ENCODE data around the gene LAMTOR4.
"Not testable (repeated sequence)": the region's sequence is repeated elsewhere in the genome, so short reads cannot be mapped to it uniquely, and the experiment has no call there.

LAMTOR4 gene

DNA sequence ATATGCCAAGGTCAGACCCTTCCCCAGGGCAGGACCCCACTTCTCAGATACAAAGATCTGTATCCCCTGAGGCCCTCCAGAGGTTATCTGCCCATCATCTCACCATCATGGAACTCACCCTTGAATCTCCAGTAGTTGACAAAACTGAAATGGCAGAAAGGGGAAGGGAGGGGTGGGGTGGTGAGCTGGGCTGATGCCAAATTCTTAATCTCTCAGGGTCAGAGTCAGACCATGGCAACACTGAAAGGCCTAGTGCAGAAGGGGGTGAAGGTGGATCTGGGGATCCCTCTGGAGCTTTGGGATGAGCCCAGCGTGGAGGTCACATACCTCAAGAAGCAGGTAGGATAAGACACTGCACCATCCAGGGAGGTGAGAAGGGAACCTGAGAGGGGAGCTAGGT lies 26.1 kb upstream of the LAMTOR4 start:
- no peak for DNase-seq (ENCODE audit: low read depth)

DNA sequence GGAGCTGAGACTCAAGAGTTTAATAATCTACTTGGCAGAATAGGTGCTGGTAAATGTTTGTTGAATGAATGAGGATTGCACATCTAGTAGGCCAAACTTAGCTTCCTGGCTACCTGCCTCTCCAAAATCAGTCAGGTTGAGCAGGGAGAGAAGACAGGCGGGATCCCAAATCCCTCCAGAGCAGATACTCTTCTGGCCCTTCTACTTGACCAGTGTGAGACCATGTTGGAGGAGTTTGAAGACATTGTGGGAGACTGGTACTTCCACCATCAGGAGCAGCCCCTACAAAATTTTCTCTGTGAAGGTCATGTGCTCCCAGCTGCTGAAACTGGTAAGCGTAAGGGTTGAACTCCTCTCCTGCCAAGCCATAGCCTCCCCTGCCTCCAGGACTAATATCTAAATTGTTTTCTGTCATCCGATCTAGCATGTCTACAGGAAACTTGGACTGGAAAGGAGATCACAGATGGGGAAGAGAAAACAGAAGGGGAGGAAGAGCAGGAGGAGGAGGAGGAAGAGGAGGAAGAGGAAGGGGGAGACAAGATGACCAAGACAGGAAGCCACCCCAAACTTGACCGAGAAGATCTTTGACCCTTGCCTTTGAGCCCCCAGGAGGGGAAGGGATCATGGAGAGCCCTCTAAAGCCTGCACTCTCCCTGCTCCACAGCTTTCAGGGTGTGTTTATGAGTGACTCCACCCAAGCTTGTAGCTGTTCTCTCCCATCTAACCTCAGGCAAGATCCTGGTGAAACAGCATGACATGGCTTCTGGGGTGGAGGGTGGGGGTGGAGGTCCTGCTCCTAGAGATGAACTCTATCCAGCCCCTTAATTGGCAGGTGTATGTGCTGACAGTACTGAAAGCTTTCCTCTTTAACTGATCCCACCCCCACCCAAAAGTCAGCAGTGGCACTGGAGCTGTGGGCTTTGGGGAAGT lies 24.2 kb upstream of the LAMTOR4 start:
- no peak for DNase-seq (ENCODE audit: low read depth)

DNA sequence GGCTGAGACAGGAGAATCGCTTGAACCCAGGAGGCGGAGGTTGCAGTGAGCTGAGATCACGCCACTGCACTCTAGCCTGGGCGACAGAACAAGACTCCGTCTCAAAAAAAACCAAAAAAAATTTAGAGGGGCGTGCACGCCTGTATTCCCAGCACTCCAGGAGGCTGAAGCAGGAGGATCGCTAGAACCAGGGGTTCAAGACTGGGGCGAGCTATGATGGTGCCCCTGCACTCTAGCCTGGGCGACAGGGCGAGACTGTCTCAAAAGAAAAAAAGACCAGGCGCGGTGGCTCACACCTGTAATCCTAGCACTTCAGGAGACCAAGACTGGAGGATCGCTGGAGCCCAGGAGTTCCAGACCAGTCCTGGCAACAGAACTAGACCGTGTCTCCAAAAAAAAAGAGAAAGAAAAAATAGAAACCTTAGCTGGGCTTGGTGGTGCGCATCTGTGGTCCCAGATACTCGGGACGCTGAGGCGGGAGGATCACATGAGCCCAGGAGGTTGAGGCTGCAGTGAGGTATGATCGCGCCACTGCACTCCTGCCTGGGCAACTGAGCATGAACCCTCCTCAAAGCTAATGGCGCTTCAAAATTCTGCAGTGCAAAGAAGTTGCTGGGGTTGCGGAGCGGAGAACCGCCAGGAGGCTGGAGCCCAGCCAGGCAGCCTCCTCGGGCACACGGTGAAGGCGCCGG lies 22.3 kb upstream of the LAMTOR4 start:
- no peak for DNase-seq (ENCODE audit: low read depth)

- DNase-seq (ENCODE audit: low read depth) = peak; percentile 82
These were observed 21.5 kb upstream of the LAMTOR4 start, which contains the start of gene MBLAC1 for GRCh38 chr7:100126931-100127865. Gene MBLAC1, plus strand, starts transcription at chr7:100126967. Its CDS starts 429 bp downstream, at chr7:100127396.

DNA sequence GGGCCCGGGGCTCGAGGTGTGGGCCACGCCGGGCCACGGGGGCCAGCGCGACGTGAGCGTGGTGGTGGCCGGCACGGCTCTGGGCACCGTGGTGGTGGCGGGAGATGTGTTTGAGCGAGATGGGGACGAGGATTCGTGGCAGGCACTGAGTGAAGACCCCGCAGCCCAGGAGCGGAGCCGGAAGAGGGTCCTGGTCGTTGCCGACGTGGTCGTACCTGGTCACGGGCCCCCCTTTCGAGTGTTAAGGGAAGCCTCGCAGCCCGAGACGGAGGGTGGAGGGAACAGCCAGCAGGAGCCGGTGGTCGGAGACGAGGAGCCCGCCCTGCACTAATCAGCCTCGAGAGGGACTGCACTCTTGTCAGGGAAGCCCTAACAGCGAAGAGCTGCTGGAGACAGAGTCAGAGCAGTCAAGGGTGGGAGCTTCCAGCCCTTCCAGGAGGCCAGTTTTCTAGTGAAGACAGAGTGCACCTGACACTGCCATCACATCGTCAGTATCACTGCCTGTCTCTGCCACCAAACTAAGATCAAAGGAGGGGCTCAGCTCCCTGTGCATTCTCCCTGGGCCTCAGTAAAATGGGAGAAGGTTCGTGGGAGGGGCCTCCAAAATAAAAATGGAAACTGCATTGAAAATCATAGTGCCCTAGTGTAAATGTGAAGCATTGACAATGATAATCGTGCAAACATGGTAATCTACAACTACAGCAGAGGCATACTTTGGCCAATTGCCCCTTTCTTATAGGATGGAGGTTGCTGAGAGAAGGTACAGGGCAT lies 20.7 kb upstream of the LAMTOR4 start:
- DNase-seq (ENCODE audit: low read depth) = no peak

DNA sequence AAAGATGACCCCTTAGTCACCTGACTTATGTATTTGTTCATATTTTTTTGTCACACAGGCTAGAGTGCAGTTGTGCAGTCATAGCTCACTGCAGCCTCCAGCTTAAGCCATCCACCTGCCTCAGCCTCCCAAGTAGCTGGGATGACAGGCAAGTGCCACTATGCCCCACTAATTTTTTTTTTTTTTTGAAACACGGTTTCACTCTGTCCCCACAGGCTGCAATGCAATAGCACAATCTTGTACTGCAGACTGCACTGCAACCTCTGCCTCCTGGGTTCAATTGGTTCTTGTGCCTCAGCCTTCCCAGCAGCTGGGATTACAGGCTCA lies 20.1 kb upstream of the LAMTOR4 start:
- no peak for DNase-seq (ENCODE audit: low read depth)

DNA sequence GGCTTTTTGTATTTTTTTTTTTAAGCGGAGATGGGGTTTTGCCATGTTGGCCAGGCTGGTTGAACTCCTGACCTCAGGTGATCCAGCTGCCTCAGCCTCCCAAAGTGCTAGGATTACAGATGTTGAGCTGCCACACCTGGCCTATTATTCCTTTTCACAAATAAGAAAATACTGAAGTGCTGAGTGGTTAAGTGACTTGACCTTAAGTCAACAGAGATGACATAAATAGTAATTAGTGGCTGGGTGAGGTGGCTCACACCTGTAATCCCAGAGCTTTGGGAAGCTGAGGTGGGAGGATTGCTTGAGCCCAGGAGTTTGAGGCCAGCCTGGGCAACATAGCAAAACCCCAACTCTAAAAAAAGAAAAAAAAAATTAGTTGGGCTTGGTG lies 18.5 kb upstream of the LAMTOR4 start:
- DNase-seq (ENCODE audit: low read depth) = not testable (repeated sequence)

DNA sequence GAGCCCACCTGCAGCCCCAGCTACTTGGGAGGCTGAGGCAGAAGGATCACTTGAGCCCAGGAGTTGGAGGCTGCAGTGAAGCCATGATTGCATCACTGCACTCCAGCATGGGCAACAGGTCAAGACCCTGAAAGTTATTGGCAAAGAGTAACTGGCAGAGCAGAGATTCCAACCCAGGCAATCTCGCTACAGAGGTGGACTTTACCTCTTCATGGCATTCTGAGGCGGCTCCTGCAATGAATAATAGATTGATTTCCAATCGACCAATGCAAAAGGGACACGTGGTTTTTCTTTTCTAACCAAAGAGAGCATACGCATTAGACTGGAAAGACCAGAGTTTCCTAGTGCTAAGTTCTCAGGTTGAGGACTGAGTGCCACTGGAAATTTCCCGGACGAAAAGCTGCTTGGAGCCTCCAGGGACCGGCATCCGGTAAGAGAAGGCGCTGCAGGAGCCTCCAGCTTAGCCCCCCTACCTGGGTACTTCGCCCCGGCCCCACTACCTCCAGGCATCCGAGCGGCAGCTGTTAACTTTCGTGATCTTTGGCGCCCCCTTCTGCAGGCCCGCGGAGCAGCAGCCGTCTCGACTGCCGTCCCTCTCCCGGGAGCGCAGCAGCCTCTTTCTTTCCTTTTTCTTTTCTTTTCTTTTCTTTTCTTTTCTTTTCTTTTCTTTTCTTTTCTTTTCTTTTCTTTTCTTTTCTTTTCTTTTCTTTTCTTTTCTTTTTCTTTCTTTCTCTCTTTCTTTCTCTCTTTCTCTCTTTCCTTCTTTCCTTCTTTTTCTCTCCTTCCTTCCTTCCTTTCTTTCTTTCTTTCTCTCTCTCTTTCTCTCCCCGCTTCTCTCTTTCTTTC lies 17.9 kb upstream of the LAMTOR4 start:
- DNase-seq (ENCODE audit: low read depth) = peak; percentile 80

DNA sequence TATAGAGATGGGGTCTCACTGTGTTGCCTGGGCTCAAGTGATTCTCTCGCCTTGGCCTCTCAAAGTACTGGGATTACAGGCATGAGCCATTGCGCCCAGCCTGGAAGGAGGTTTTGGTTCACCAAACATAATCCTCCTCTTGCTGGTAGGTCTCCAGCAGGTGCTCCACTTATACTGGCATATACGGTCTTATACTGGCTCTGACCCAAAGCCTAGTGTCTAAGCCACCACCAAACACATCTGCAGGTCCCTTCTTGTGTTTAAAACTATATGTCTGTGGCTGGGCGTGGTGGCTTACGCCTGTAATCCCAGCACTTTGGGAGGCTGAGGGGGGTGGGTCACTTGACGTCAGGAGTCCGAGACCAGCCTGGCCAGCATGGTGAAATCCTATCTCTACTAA lies 16.6 kb upstream of the LAMTOR4 start:
- DNase-seq (ENCODE audit: low read depth) = no peak

GRCh38 chr7:100132697-100133151 lies 16.0 kb upstream of the LAMTOR4 start:
- no peak for DNase-seq (ENCODE audit: low read depth)

DNA sequence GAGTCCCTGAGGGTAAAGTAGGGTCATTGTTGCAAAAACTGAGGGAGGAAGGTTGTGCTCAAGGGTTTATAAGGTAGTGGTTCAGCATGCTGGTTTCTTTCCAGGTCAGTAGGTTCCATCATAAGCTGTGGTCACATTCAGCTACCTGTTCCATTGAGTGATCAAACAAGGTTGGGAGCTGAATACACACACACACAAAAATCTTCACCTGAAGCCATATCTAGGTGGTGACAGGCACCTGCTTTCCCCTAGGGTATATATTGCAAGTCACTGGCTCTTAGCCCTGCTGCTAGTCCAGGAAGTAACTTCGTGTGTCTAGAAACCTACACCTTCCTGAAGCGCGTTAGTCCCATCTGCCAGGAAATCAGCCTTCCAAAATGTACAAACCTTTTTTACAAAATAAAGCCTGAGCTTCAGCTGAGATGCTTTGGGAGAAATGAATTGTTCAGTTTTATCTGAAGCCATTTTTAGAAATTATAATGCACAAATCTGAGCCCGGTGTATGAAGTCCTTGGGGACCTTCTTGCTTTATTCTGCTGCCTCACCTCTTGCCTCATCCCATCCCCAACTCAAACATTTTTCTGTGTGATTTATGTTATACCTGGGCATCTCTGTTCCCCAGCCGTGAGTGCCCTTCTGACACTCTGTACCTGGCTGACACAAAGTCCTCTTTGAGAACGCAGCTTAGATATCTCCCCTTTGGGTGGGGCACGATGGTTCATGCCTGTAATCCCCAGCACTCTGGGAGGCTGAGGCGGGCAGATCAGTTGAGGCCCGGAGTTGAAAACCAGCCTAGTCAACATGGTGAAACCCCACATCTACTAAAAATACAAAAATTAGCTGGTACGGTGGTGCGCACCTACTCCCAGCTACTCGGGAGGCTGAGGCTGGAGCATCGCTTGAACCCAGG lies 10.6 kb upstream of the LAMTOR4 start:
- no peak for DNase-seq (ENCODE audit: low read depth)

DNA sequence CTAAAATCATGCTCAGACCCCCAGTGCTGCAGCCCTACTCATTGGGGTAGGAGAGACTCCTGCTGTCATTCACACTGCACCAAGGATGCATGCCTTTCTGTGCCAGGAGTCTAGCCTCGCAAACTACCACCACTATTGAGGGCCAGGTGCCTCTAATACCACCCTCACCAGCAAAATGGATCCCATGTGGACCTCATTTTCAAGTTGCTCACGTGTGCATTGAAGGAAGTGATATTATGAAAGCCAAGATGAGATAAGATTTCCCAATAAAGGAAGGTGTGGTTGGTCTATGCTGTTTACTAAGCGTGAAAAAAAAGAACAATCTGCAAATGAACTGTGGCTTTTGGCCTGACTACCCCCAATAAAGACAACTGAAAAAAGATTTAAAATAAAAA lies 7.2 kb upstream of the LAMTOR4 start:
- DNase-seq (ENCODE audit: low read depth) = no peak

- no peak for DNase-seq (ENCODE audit: low read depth)
These were observed 6.3 kb upstream of the LAMTOR4 start for GRCh38 chr7:100142461-100142860.

GRCh38 chr7:100146350-100146749 lies 2.4 kb upstream of the LAMTOR4 start:
- not testable (repeated sequence) for DNase-seq (ENCODE audit: low read depth)

- no peak for DNase-seq (ENCODE audit: low read depth)
These were observed 1.4 kb upstream of the LAMTOR4 start for GRCh38 chr7:100147278-100147677.

GRCh38 chr7:100148225-100148558 lies 526 bp upstream of the LAMTOR4 start:
- DNase-seq (ENCODE audit: low read depth) = no peak

- no peak for DNase-seq (ENCODE audit: low read depth)
These were observed 3.7 kb downstream of the LAMTOR4 start for GRCh38 chr7:100152404-100152803.

DNA sequence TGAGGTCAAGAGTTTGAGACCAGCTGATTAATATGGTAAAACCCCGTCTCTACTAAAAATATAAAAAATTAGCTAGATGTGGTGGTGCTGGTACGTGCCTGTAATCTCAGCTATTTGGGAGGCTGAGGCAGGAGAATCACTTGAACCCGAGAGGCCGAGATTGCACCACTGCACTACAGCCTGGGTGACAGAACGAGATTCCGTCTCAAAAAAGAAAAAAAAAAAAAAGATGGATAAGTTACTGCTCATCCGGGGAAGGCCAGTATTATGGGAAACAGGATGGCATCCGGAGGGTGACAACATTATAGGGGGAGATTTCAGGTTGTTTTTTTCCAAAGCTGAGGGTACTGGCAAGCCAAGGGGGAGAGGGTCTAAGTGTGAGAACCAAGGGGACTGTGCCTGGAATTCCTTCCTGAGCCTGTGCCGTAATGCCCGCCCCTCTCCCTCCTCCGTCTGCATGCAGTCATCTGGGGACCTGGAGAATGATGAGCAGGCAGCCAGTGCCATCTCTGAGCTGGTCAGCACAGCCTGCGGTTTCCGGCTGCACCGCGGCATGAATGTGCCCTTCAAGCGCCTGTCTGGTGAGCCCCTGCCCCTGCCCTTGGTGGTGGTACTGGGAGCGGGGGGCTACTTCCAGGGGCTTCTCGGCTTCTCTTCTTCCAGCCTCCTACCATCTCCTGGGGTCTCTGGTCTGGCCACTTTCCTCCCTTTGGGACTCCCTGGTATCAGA lies 4.4 kb downstream of the LAMTOR4 start:
- no peak for DNase-seq (ENCODE audit: low read depth)
